CD4-positive, alpha-beta T cell treated with Interleukin-21 for 1 hour (primary cell): ENCODE results near the gene MRPS27.

Experiments
- DNase-seq: peaks from one replicate; pipeline ENCODE4 v3.0.0-alpha.2; 2020

Gene MRPS27

DNA sequence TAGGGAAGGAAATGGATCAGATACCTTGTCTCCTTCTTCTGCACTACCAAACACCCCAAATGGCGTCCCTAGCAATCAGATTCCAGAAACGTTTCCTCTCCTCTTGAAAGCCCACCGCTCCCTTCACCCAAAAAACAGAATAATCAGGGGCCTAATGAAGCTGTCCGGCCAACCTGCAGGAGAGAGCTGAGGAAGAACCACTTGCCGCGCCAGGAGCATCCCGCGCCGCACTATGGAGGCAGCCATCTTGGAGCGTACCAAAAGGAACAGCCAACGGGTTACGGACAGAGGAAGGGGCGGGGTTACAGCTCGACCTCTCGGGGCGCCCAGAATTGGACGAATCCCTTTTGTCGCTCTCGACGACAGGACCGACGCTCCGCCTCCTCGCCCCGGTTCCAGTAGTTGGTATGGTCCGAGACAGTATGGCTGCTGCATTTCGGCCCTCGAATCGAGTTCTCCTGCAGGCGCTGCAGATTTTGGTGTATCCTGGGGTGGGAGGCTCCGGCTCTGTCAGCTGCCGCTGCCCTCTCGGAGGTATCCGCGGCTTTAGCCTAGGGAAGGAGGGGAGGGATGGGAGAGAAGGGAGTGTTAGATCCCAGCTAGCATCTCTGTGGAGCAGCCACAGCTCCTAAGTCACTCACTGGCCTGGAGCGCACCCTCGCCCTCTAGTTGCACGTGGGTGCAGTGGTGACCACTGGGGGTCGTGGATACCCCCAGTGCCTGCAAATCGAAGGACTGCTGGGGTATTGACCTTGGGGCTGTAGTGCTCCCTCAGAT lies at the start of gene MRPS27, which contains the start of gene PTCD2:
Gene MRPS27, minus strand, starts transcription at position 265 of the 777 bp plus-strand sequence. Its CDS starts 19 bp downstream, at position 246.
Gene PTCD2, plus strand, starts transcription at position 398 of the 777 bp plus-strand sequence. Its CDS starts 10 bp downstream, at position 408.
- DNase-seq = peak; percentile 97

GRCh38 chr5:72369711-72370110 lies 49.7 kb upstream of the MRPS27 start:
- no peak for DNase-seq

DNA sequence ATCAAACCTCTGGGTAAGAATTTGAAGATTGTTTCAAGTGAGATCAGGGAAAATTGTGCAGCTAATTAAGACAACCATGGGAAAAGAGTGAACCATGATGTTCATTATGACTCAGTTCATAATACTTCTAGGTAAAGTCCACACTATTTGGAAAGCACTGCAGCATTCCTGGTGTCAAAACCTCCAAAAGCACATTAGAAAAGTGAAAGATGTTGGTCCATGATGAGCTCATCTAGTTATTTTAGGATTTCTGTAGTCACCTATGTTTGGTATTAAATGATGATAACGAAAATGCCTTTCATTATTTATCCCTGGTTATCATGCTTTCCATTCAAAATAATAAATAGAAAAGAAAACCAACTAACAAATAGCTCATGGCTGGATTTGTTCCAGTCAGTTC lies 49.3 kb upstream of the MRPS27 start:
- DNase-seq = no peak

DNA sequence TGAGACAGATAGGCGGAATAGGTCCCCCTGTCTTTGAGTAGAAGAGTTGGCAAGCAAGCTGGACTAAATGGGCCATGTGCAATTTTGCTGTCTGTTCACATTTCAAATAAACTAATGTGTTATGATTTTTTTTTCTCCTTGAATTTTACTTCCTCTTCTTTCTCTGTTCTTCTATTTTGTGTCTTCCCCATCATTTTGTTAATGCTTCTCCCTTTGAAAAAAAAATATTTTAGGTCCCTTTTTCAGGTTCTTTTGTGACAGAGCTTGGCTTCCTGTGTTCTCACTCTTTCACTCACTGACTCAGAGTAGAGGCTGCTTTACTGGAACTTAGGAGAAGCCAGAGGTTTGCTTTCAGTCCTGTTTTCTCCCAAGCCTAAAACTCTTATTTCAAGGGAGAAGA lies 48.2 kb upstream of the MRPS27 start:
- no peak for DNase-seq

- peak; percentile 34 for DNase-seq
These were observed 46.4 kb upstream of the MRPS27 start for GRCh38 chr5:72366324-72366976.

DNA sequence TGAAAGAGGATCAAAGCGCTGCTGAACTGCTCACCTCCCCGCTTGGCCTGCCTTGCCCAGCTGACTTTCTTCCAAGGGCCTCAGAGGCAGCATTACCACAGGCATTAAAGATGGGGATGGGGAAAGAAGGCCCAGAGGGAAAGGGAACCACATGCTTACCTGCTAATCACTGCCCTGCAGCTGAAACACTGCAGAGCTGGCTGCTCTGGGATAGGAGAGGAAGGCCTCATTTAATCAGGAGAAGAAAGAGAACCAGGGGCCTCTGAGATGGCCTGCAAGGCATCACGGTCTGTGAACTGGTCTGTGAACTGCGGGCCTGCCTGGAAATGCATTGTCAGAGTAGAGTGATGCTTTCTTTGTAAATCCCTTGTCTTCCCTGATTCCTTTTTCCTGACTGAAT lies 44.9 kb upstream of the MRPS27 start:
- DNase-seq = no peak

DNA sequence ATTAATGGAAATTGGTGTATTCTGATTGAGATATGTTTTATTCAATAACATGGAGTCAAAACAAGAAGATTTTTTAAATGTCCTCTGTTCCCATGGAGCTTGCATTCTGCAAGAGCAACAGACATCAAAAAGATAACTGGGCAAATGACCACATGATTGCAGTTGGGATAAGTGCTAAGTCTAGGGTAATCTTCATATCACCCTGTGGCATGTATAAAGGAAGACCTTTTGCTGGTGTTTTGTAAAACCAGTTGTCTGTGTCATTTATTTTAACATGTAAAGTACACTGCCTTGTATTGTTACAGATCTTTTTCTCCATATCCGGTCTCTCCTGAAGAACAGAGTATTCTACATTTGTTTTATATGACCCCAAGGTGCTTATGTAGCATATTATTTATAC lies 44.1 kb upstream of the MRPS27 start:
- DNase-seq = no peak

- no peak for DNase-seq
These were observed 43.2 kb upstream of the MRPS27 start for GRCh38 chr5:72363166-72363802.

- DNase-seq = no peak
These were observed 39.8 kb upstream of the MRPS27 start for GRCh38 chr5:72359886-72360285.

- DNase-seq = no peak
These were observed 38.9 kb upstream of the MRPS27 start for GRCh38 chr5:72358925-72359324.

GRCh38 chr5:72356361-72356760 lies 36.3 kb upstream of the MRPS27 start:
- no peak for DNase-seq

- no peak for DNase-seq
These were observed 35.8 kb upstream of the MRPS27 start for GRCh38 chr5:72355706-72356299.

GRCh38 chr5:72353046-72353445 lies 33.0 kb upstream of the MRPS27 start:
- no peak for DNase-seq

DNA sequence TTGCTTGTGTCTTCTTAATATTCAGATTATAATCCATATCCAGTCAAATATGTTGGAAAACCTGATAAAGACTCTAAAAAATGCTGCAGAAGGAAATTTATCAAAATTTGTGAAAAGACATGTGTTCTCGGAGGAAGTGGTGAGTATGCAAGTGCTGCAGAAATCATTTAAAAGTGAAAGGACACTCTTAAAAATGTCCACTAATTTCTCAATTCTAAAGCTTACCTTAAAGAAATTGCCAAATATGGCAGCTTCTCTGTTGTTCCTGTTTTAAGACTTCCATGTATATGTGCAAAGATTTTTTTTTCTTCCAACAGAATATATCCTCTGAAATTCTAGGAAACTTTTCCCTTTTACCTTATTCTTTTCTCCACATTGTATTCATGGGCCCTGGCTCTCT lies 32.6 kb upstream of the MRPS27 start:
- DNase-seq = no peak

DNA sequence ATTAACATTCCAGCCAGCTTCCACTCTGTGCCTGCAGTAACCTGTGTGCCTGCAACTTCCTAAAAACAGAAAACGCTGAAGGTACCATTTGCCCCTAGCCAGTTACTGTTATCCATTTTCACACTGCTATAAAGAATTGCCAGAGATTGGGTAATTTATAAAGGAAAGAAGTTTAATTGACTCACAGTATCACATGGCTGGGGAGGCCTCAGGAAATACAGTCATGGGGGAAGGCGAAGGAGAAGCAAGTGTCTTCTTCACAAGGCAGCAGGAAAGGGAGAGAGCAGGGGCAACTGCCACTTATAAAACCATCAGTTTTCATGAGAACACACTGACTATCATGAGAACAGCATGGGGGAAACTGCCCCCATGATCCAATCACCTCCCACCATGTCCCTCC lies 31.3 kb upstream of the MRPS27 start:
- DNase-seq = no peak

DNA sequence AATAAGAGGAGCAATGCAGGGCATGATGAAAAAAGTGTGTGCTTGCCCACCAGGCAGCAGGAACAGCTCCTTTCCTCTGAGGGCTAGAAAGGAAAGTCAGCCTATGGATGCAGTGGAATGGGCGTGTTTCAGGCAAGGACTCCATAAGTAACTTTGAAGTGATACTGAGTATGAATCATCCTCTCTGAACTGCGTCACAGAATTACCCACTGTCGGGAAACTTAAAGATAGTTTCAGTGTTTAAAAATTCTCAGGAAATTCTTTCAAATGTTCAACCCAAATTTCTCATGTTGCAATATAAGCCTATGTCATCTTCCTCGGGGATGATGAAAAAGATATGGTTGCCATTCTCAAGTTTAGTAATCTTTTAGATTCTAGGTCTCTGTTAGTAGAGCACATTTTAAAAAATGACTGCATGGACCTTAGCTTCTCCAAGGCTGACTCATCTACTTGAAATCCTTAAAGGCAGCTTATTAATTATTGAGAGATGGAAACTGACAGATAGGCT lies 27.8 kb upstream of the MRPS27 start:
- DNase-seq = no peak

- no peak for DNase-seq
These were observed 26.4 kb upstream of the MRPS27 start for GRCh38 chr5:72346398-72346797.

DNA sequence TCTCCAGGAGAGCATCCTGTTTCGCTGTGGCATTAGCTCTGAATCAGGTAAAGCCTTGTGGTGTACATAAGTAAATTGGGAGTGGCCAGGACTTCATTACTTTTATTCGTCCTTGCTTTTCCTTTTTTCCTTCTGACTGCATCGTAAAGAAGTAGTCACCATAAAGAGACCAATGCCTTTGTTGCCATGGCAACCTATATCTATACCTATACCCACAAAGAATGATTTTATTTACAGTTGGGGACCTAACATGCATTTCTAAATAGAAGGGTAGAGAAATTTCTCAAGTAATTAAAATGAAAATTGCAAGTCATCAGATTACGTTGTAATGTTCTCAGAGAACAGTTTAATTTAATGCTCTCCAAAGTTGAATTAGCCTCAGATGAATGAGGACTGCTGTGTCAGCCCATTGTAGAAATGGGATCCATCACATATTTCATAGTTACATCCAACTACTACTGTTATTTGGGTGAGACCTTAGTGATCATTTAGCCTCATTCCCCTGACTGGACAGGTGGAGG lies 18.7 kb upstream of the MRPS27 start:
- DNase-seq = no peak

DNA sequence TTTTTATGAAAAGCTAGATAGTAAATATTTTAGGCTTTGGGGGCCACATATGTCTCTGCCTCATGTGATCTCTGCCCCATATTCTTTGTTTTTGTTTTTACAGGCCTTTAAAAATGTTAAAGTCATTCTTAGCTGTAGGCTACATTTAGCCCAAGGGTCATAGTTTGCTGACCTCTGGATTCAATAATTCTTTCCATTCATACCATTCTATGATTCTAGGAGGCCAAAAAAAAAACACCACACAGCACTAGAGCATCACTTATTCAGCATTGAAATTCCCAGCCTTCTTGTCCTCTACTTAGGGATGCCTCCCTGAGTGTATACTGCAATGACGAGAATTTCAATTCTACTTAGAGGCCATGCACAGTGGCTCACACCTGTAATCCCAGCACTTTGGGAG lies 17.1 kb upstream of the MRPS27 start:
- DNase-seq = no peak

- DNase-seq = no peak
These were observed 10.7 kb upstream of the MRPS27 start for GRCh38 chr5:72330712-72331111.

- DNase-seq = no peak
These were observed 8.1 kb upstream of the MRPS27 start for GRCh38 chr5:72328172-72328571.

GRCh38 chr5:72326306-72326649 lies 6.2 kb upstream of the MRPS27 start:
- no peak for DNase-seq
